SK-N-SH (cell line): Measurements from ENCODE around the gene CTSZ. TPM values are rescaled to one million over a fixed set of nuclear protein-coding genes. Genes with fewer than 3 reads are reported as not detected.

ENCODE experiments used
- CTCF ChIA-PET: fragments of 300-600, 350-600 bp; formaldehyde crosslinking; extraction: SDS; loops from one replicate; lab custom pipeline; 2021; lab: Yijun Ruan, JAX
- POLR2A ChIA-PET: fragments of 350-600 bp; sonication (Branson Sonifier 250); formaldehyde crosslinking; extraction: SDS; loops from one replicate; lab custom pipeline; 2020; ENCODE audit warnings: antibody characterized with exemption, inconsistent platforms; lab: Yijun Ruan, JAX
- DNase-seq: peaks from one replicate; pipeline ENCODE4 v3.0.0; 2012
- H2AFZ ChIP-seq: fragments of 200-600 bp; sonication (generic); 2 replicates; pipeline ENCODE4 v1.8.1; 2016; ENCODE audit warnings: antibody characterized with exemption, mild to moderate bottlenecking, low read depth
- H3F3A ChIP-seq: fragments of 200-600 bp; sonication (generic); replicated peaks from 2 replicates; pipeline ENCODE3; 2016; ENCODE audit warnings: antibody characterized with exemption, mild to moderate bottlenecking; ENCODE audit not compliant: insufficient read depth
- H3K27ac ChIP-seq, 2 experiments: fragments of 200-500 bp in 1 of 2; fragments of 200-600 bp in 1 of 2; sonication (Bioruptor generic) in 1 of 2; sonication (generic), shearing (Covaris generic) in 1 of 2; 2 replicates each; pipeline versions ENCODE4 v1.5.1 to v1.6.1; 2014 to 2016; ENCODE audit warnings: low read depth in 2 of 2, inconsistent platforms in 1 of 2, low read length in 1 of 2, mild to moderate bottlenecking in 1 of 2, mixed read lengths in 1 of 2
- H3K27me3 ChIP-seq: fragments of 200-600 bp; sonication (generic), shearing (Covaris generic); 2 replicates; pipeline ENCODE4 v1.6.1; 2016; ENCODE audit warnings: mixed run types; ENCODE audit not compliant: insufficient read depth
- H3K36me3 ChIP-seq, 2 experiments: fragments of 200-500 bp in 1 of 2; fragments of 200-600 bp in 1 of 2; sonication (Bioruptor generic) in 1 of 2; sonication (generic) in 1 of 2; replicated peaks in 1 of 2; 2 replicates each; pipeline versions ENCODE3 to v1.5.1; 2014 to 2016; ENCODE audit warnings: low read length in 1 of 2, mild to moderate bottlenecking in 1 of 2; ENCODE audit not compliant: insufficient read depth in 2 of 2, control insufficient read depth in 1 of 2
- H3K4me1 ChIP-seq, 2 experiments: fragments of 200-500 bp in 1 of 2; fragments of 200-600 bp in 1 of 2; sonication (Bioruptor generic) in 1 of 2; sonication (generic), shearing (Covaris generic) in 1 of 2; 2 replicates each; pipeline versions ENCODE4 v1.5.1 to v1.6.1; 2014 to 2016; ENCODE audit warnings: low read depth in 1 of 2, low read length in 1 of 2, mixed run types in 1 of 2; ENCODE audit not compliant: insufficient read depth in 2 of 2, control insufficient read depth in 1 of 2
- H3K4me2 ChIP-seq: fragments of 200-600 bp; sonication (generic), shearing (Covaris generic); 2 replicates; pipeline ENCODE4 v1.6.1; 2017; ENCODE audit warnings: mixed run types
- H3K4me3 ChIP-seq, 2 experiments: fragments of 200-500 bp in 1 of 2; fragments of 200-600 bp in 1 of 2; sonication (Bioruptor generic) in 1 of 2; sonication (generic), shearing (Covaris generic) in 1 of 2; 2 replicates each; pipeline versions ENCODE4 v1.5.1 to v1.8.1; 2014 to 2016; ENCODE audit warnings: low read depth in 2 of 2, inconsistent platforms in 1 of 2, low read length in 1 of 2, mild to moderate bottlenecking in 1 of 2, mixed read lengths in 1 of 2, moderate library complexity in 1 of 2
- H3K79me2 ChIP-seq: fragments of 200-600 bp; sonication (generic); 2 replicates; pipeline ENCODE4 v1.8.1; 2017; ENCODE audit warnings: mild to moderate bottlenecking; ENCODE audit not compliant: insufficient read depth
- H3K9ac ChIP-seq: fragments of 200-600 bp; sonication (generic); 2 replicates; pipeline ENCODE4 v1.6.1; 2017; ENCODE audit warnings: mixed run types
- H3K9me2 ChIP-seq: fragments of 200-600 bp; sonication (generic); 2 replicates; pipeline ENCODE4 v1.6.1; 2017; ENCODE audit warnings: mixed run types
- H3K9me3 ChIP-seq: fragments of 200-600 bp; sonication (generic); 2 replicates; pipeline ENCODE4 v1.6.1; 2017; ENCODE audit warnings: mixed run types, mild to moderate bottlenecking, moderate library complexity
- H4K20me1 ChIP-seq: fragments of 200-600 bp; sonication (generic); 2 replicates; pipeline ENCODE4 v1.6.1; 2017; ENCODE audit warnings: mild to moderate bottlenecking, mixed run types; ENCODE audit not compliant: insufficient read depth
- EZH2phosphoT487 ChIP-seq: fragments of 200-600 bp; sonication (generic); IDR thresholded peaks from 2 replicates; pipeline ENCODE4 v1.6.1; 2017; ENCODE audit warnings: low read depth, mixed run types, mild to moderate bottlenecking, antibody characterized with exemption, moderate library complexity, borderline replicate concordance
- FOSL2 ChIP-seq: IDR thresholded peaks from 2 replicates; pipeline ENCODE4 v1.4.0; 2012; ENCODE audit warnings: low read depth, mild to moderate bottlenecking, moderate library complexity, borderline replicate concordance
- FOXJ3 ChIP-seq: sonication (generic); formaldehyde crosslinking; IDR thresholded peaks from 2 replicates; pipeline ENCODE4 v1.5.1; 2020; ENCODE audit warnings: mild to moderate bottlenecking, missing genetic modification reagents
- GABPA ChIP-seq: IDR thresholded peaks from 2 replicates; pipeline ENCODE4 v1.4.0; 2012; ENCODE audit warnings: low read depth, mild to moderate bottlenecking
- NRF1 ChIP-seq: IDR thresholded peaks from 2 replicates; pipeline ENCODE4 v1.6.1; 2012; ENCODE audit warnings: low read depth, mild to moderate bottlenecking, low read length
- RAD21 ChIP-seq: IDR thresholded peaks from 2 replicates; pipeline ENCODE4 v1.6.1; 2012; ENCODE audit warnings: mild to moderate bottlenecking, low read length
- TCF12 ChIP-seq: IDR thresholded peaks from 2 replicates; pipeline ENCODE4 v1.4.0; 2012
- TEAD4 ChIP-seq: IDR thresholded peaks from 2 replicates; pipeline ENCODE4 v1.4.0; 2012; ENCODE audit warnings: mild to moderate bottlenecking, borderline replicate concordance; ENCODE audit not compliant: insufficient read depth
- WGBS: methylation state at CpG from one replicate; pipeline ENCODE4 v1.1.6; 2017; ENCODE audit warnings: low lambda C conversion rate; 5-methylcytosine and 5-hydroxymethylcytosine counted together
- polyA plus RNA-seq, 3 experiments: library from polyadenylated mRNA; depleted of rRNA; stranded (reverse); fragments of >200 nt; gene quantifications; 2 replicates each; pipeline ENCODE4 v1.2.3, GENCODE V29; 2012
- TF ChIP-seq, protein P1 (sequence below): IDR thresholded peaks from 2 replicates; pipeline ENCODE4 v1.4.0; 2012; ENCODE audit warnings: low read depth, borderline replicate concordance
- TF ChIP-seq, protein P2 (sequence below): IDR thresholded peaks from 2 replicates; pipeline ENCODE4 v1.4.0; 2012; ENCODE audit warnings: low read depth
- TF ChIP-seq, protein P3 (sequence below): fragments of 150-350 bp; IDR thresholded peaks from 2 replicates; pipeline ENCODE4 v1.6.1; 2017; ENCODE audit warnings: antibody characterized with exemption, low read length, low read depth, borderline replicate concordance

The CTSZ gene
- polyA plus RNA-seq, 1 of the 3 experiments (the other 2 are of a cell fraction), result 0.03 TPM

DNA sequence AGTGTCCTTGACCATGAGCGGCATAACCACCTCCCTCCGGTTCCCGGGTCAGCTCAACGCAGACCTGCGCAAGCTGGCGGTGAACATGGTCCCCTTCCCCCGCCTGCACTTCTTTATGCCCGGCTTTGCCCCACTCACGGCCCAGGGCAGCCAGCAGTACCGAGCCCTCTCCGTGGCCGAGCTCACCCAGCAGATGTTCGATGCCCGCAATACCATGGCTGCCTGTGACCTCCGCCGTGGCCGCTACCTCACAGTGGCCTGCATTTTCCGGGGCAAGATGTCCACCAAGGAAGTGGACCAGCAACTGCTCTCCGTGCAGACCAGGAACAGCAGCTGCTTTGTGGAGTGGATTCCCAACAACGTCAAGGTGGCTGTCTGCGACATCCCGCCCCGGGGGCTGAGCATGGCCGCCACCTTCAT lies 17.1 kb upstream of the CTSZ start:
- Histone ChIP-seq H3K27ac (no peak overlapping the region; a peak in 1 of 4 replicates), H2AFZ (no peak overlapping the region), H3K4me1 (peaks cover 14 to 25% of the 10 kb centered on the region in 2 experiments; a peak in 3 of 4 replicates), H3K9ac (no peak overlapping the region), H3K4me2 (no peak overlapping the region), H3K27me3 (no peaks in the 10 kb centered on the region), H3K9me2 (no peaks in the 10 kb centered on the region), H3F3A (peaks cover 23% of the 10 kb centered on the region), H3K79me2 (peaks cover 58% of the 10 kb centered on the region), H3K4me3 (no peak overlapping the region), H3K36me3 (peaks cover 41 to 60% of the 10 kb centered on the region in 2 experiments), H4K20me1 (peaks cover 37% of the 10 kb centered on the region), H3K9me3 (no peaks in the 10 kb centered on the region)
- no peak for DNase-seq
- POLR2A ChIA-PET, result no interaction called here
- 95% methylated on average over 18 of the region's 24 CpGs for WGBS
- CTCF ChIA-PET, result interaction anchor here (1.0 kb wide), 1 partner anchor 380 kb away, joined by 4 read pairs; no protein-coding TSS in a partner anchor
- TF ChIP-seq, protein P1, sequence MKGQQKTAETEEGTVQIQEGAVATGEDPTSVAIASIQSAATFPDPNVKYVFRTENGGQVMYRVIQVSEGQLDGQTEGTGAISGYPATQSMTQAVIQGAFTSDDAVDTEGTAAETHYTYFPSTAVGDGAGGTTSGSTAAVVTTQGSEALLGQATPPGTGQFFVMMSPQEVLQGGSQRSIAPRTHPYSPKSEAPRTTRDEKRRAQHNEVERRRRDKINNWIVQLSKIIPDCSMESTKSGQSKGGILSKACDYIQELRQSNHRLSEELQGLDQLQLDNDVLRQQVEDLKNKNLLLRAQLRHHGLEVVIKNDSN, result no peak
- TF ChIP-seq GABPA (no peak), TEAD4 (no peak), FOXJ3 (CRISPR knock-in tag) (no peak), NRF1 (no peak), TCF12 (no peak), FOSL2 (no peak)
- TF ChIP-seq, protein P2, sequence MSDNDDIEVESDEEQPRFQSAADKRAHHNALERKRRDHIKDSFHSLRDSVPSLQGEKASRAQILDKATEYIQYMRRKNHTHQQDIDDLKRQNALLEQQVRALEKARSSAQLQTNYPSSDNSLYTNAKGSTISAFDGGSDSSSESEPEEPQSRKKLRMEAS, result no peak
- TF ChIP-seq, protein P3, sequence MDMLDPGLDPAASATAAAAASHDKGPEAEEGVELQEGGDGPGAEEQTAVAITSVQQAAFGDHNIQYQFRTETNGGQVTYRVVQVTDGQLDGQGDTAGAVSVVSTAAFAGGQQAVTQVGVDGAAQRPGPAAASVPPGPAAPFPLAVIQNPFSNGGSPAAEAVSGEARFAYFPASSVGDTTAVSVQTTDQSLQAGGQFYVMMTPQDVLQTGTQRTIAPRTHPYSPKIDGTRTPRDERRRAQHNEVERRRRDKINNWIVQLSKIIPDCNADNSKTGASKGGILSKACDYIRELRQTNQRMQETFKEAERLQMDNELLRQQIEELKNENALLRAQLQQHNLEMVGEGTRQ, result no peak

DNA sequence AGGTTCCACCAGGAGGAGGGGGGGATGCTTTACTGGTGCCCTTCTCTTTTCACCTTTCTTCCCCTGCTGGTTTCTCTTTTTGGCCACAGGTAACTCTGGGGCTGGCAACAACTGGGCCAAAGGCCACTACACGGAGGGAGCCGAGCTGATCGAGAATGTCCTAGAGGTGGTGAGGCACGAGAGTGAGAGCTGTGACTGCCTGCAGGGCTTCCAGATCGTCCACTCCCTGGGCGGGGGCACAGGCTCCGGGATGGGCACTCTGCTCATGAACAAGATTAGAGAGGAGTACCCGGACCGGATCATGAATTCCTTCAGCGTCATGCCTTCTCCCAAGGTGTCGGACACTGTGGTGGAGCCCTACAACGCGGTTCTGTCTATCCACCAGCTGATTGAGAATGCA lies 16.6 kb upstream of the CTSZ start:
- Histone ChIP-seq H3K4me3 (no peak overlapping the region), H3K27ac (no peak overlapping the region; a peak in 1 of 4 replicates), H3K79me2 (peaks cover 53% of the 10 kb centered on the region), H3K9me2 (no peaks in the 10 kb centered on the region), H2AFZ (no peak overlapping the region), H3K9me3 (no peaks in the 10 kb centered on the region), H3F3A (peaks cover 22% of the 10 kb centered on the region), H4K20me1 (peaks cover 32% of the 10 kb centered on the region), H3K4me1 (peaks cover 10 to 21% of the 10 kb centered on the region in 2 experiments; a peak in 3 of 4 replicates), H3K36me3 (peaks cover 36 to 55% of the 10 kb centered on the region in 2 experiments), H3K27me3 (no peaks in the 10 kb centered on the region), H3K9ac (no peak overlapping the region), H3K4me2 (no peak overlapping the region)
- DNase-seq, result no peak
- WGBS, result 98% methylated on average over 12 of the region's 13 CpGs
- TF ChIP-seq EZH2phosphoT487 (no peak), RAD21 (no peak), TEAD4 (no peak), FOSL2 (no peak)
- TF ChIP-seq, protein P1, result no peak
- POLR2A ChIA-PET, result no interaction called here
- CTCF ChIA-PET, result no interaction called here
